Smooth muscle cell of bladder (primary cell): ENCODE measurements around the gene ZNF547. TPM values are rescaled to one million over a fixed set of nuclear protein-coding genes. Genes with fewer than 3 reads are reported as not detected.

Experiments used
- total RNA-seq: library from RNA; depleted of rRNA; stranded (reverse); fragments of >200 nt; gene quantifications from 2 replicates; pipeline ENCODE4 v1.2.3, GENCODE V29; 2014

ZNF547 gene
- total RNA-seq, result 4.6 and 5.2 TPM in 2 replicates

DNA sequence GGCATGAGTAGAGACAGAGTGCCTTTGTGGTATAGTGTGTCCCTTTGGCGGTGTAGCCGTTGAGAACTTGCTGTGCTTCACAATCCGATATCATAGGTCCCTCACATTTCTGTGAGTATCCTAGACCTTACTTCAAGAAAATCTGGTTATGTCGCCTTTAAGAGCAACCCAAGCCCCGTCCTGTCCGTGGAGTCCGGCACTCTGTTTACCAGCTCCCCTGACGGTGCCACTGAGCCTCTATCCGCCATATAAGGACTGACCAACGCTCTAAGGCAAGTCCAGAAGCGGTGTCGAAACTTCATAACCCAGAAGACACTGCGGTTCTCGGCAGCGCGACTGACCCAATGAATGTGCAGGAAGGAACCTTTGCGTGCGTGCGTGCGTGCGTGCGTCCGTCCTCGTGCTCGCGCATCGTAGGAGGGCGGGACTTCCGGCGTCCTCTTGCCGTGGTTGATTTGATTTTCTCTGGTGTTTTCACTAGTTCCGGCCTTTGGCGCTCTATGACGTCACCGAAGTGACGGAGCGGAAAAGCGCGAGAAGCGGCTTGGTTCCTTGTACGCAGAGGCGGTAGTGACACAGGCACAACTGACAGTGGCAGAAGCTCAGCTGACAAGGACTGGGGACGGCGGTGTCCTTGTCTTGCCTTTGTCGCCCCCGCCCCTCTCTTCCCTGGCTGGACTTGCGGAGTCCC lies at the start of gene ZNF547, which contains the start of gene TRAPPC2B:
Gene ZNF547, plus strand, starts transcription at position 555 of the 691 bp plus-strand sequence. CDS start 5,005 bp downstream, outside the sequence.
Gene TRAPPC2B, plus strand, starts transcription at position 555 of the 691 bp plus-strand sequence. CDS start 1,283 bp downstream, outside the sequence.

DNA sequence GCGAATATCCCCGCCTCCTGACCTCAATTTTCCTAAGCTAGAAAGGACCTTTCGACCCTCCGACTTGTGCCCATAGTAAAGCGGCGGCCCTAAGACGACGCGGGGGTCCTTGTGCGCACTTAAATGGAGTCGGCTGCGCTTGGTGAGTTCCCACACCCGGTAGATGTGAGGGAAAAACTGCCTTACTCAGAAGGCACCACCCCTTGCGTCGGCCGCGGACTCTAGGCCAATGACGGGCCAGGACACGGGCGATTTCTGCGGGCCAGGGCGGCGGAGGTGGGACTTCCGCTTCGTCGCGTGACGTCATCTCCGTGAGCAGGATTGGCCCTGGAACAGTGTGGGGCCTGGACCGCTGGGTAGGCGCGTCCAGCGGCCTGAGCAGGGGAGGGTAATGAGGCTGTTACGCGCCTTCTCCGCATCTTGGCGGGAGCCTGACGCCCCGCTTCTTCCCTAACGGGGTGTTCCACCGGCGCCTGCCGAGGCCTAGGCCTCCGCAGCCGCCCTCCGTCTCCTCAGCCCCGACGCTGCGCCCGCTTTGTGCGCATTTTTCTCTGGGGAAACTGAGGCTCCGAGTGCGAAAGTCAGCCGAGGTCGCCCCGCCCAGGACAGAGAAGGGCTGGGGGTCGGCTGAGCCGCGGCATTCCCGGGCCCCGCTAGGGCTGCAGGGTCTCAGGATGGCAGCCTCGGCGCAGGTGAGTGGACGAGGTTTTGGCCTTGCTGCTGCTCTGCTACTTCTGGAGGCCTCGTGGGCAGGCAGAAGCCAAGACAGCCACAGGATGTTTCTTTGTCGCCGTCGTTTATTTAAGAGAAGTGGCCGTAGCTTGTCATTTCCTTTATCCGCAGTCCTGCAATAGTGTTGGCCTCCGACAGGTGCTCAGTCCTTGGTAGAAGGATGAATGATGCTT lies 42.9 kb upstream of the ZNF547 start, which contains the start of gene ZNF543:
Gene ZNF543, plus strand, starts transcription at position 293 of the 905 bp plus-strand sequence. Its CDS starts 382 bp downstream, at position 675.

DNA sequence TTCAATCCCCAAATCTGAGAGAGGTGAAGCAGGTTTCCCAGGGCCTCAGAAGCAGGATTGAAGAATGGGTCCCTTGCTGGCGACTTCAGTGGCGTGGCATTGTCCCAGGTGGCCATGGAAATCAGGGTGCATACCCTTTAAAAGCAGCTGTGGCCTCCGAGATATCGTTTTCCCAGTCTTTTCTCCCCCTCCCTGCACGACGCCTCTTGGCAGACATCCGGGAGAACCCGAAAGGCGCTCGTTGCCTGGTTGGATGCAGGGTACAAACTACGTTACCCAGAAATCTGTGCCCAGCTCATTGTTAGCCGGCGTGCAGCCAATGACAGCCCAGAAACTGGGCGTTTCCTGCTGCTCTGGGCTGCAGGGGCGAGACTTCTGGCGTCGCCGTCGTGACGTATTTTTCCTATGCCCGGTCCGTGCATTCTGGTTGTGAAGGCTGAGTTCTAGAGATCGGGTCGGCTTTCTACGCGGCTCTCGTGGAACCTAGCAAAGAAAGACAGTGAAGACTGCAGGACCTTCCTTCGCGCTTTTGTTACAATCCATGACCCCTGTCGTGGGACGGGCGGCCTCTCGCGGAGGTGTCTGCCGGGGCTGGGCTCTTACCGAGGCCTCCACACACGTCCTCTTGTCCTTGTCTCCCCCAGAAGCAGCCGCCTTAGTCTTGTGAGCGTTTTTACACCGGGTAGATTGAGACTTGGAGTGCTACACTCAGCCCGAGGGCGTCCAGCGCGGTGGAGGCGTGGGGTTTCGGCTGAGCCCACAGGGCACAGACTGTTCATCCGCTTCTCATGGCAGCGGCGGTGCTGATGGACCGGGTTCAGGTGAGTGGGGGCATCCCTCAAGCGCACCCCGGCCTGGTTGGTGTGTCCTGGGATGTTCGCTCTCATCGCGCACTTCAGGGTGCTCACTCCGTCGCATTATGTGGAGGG lies 12.2 kb upstream of the ZNF547 start, which contains the start of gene ZNF304:
Gene ZNF304, plus strand, starts transcription at position 395 of the 929 bp plus-strand sequence. Its CDS starts 394 bp downstream, at position 789.

GRCh38 chr19:57389730-57390598 lies 26.6 kb downstream of the ZNF547 start, which contains the start of gene ZNF548:
ZNF548 (plus strand) TSS chr19:57389854; CDS start chr19:57390100, 246 bp downstream.

DNA sequence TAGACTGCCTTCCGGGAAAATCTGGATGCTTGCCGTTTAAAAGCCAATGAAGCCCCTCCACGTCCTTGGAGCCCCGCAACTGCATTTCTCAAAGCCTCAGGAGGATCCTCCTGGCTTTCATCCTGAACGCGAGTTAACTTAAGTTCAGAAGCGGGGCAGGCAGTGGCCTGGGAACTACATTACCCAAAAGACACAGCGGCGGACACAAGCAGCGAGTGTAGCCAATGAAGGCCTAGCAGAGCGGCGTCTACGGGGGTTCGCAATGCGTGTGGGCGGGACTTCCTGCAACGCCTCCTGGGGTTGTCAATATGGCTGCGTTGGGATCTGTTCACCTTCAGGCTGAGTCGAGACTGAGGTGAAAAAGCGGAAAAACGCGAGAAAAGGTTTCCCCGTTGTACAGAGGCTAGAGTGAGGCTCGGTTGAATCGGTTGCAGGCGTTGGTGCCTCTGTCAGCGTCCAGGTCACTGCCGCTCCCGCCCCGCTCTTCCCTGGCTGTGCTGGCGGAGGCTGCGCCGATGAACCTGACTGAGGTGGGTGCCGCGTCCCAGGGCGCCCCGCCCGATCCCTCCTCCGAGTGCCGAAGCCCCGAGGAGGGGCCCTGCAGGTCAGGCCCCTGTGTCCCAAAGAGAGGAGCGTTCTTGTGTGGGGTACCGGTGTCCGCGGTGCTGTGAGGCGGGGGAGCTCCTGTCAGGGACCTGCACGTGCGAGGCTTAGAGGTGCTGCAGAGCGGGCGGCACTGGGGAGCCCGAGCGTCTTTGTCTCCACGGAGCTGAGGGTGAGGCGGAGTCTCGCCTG lies 47.7 kb downstream of the ZNF547 start, which contains the start of gene ZNF17:
Gene ZNF17, plus strand, starts transcription at position 285 of the 795 bp plus-strand sequence. CDS start 2,455 bp downstream, outside the sequence.

Other genes with a start within 250 kb of the ZNF547 start
- not detected in 2 replicates for gene USP29, start 243.6 kb upstream of the ZNF547 start, total RNA-seq
- gene ZIM3, start 218.3 kb upstream of the ZNF547 start, total RNA-seq, result not detected in 2 replicates
- not detected in 2 replicates for gene DUXA, start 196.1 kb upstream of the ZNF547 start, total RNA-seq
- gene ZNF264, start 172.1 kb upstream of the ZNF547 start, total RNA-seq, result 19.5 and 27.7 TPM in 2 replicates
- gene AURKC, start 132.5 kb upstream of the ZNF547 start, total RNA-seq, result 0.37 and 1.00 TPM in 2 replicates
- 23.5 and 35.5 TPM in 2 replicates for gene ZNF805, start 122.9 kb upstream of the ZNF547 start, total RNA-seq
- gene ZNF460, start 83.1 kb upstream of the ZNF547 start, total RNA-seq, result 69.1 and 78.3 TPM in 2 replicates
- gene ZNF543, start 43.1 kb upstream of the ZNF547 start, total RNA-seq, result 9.1 and 10.1 TPM in 2 replicates
- gene ZNF304, start 12.3 kb upstream of the ZNF547 start, total RNA-seq, result 9.4 and 10.7 TPM in 2 replicates
- gene TRAPPC2B, start within 50 bp of the ZNF547 start, total RNA-seq, result 9.8 and 13.2 TPM in 2 replicates
- 21.5 and 25.4 TPM in 2 replicates for gene ZNF548, start 26.3 kb downstream of the ZNF547 start, total RNA-seq
- 10.4 and 11.5 TPM in 2 replicates for gene ZNF17, start 47.6 kb downstream of the ZNF547 start, total RNA-seq
- 6.8 and 8.9 TPM in 2 replicates for gene ZNF749, start 71.8 kb downstream of the ZNF547 start, total RNA-seq
- gene VN1R1, start 93.6 kb downstream of the ZNF547 start, total RNA-seq, result 0.28 and 0.57 TPM in 2 replicates
- 12.1 and 18.6 TPM in 2 replicates for gene ZNF772, start 114.0 kb downstream of the ZNF547 start, total RNA-seq
- 11.0 and 18.1 TPM in 2 replicates for gene ZNF419, start 124.2 kb downstream of the ZNF547 start, total RNA-seq
- 14.8 and 27.3 TPM in 2 replicates for gene ZNF773, start 136.4 kb downstream of the ZNF547 start, total RNA-seq
- 4.7 and 4.9 TPM in 2 replicates for gene ZNF549, start 163.8 kb downstream of the ZNF547 start, total RNA-seq
- gene ZNF550, start 196.3 kb downstream of the ZNF547 start, total RNA-seq, result 7.3 and 7.8 TPM in 2 replicates
- 4.7 and 5.0 TPM in 2 replicates for gene ZNF416, start 215.4 kb downstream of the ZNF547 start, total RNA-seq
- 5.4 and 5.5 TPM in 2 replicates for gene ZIK1, start 220.6 kb downstream of the ZNF547 start, total RNA-seq
- gene ZNF530, start 236.3 kb downstream of the ZNF547 start, total RNA-seq, result 1.6 and 2.6 TPM in 2 replicates